Measurements from ENCODE around the gene C4orf50.
"Not testable (repeated sequence)": the region's sequence is repeated elsewhere in the genome, so short reads cannot be mapped to it uniquely, and the experiment has no call there.

Gene C4orf50

DNA sequence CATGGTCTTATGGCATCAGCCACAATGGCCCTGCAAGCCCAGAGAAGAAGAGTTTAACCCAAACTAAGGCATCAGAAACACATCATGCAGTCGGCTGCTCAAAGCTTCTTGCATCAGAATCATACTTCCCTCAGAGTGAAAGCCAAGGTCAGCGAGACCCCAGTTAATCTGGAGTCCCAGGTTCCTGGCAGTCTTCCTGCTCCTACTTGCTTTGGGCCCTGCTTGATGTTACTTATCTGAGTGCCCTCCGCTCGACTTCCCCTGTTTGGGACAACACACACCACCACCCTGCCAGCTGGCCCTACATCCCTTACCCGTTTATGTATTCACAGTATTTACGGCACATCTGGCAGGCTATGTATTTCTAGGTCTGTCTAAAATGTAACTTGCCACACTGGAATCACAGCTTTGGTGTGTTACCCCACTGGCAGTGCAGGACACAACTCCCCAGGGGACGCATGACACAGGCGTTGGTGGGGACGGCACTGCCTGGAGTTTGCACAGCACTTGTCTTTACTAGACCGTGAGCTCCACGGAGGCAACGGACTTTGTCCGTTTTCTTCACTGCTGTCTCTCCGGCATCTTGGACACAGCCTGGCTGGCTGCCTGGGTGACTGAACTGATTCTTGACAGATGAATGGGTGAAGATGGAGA is 148.1 kb downstream of the C4orf50 start:
- no peak for DNase-seq (ENCODE audit: low read depth in 3 of 3, low spot score in 1 of 3)

DNA sequence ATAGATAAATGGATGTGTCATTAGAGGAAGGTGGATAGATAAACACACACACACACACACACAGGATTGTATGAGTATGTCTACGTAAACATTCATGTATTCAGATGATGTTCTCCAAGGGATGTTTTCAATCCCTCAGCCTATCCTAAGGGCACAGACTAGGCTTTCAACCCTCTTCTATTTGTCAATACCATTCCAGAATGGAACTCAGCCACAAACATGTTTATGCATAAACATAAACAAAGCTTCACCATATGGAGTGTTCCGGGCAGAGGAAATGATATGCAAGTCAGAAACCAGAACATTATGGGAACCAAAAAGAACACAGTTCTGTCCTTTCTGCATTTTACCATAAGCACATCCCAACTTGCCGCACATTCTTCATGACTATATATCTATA is 150.4 kb downstream of the C4orf50 start:
- no peak for DNase-seq (ENCODE audit: low read depth in 3 of 3, low spot score in 1 of 3)

DNA sequence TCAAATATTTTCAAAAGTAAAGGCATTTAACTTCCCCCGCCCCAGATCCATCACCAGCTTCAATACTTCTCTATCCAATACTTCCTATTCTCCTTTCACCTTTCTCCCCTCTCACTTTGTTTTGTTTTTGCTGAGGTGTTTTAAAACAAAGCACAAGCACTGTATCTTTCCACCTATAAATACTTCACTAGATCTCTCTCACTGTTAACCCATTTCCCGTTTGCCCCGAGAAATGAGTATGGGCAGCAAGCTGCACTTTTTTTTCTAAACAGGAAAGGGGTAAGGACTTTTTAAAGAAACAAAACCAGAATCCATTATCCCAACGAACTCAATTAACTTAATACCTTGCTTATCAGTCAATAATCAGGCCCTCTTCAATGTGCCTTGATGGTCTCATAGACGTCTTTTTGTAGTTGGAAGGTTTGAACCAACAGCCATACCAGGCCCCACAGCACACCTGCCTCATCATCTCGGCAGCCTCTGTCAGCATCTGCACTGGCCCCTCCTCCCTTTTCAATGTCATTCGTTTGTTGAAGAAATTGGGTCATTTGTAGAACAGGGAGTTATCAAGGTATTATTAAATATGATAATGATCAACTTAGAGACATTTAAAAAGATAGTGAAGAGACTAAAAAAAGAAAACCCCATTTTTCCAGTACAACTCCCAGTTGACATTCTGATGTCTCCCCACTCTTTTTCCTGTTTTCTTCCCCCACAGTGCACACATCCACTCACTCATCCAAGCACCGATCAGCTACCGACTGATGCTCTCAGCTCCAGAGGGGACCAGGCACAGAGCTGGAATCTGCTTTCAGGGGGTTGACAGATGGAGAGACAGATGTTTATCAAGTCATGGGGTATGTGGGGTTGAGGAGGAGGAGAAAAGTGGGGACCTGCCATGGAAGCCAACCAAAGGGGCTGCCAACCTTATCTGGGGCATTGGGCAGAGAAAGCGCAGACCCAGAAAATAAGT is 151.1 kb downstream of the C4orf50 start:
- DNase-seq (ENCODE audit: low read depth in 3 of 3, low spot score in 1 of 3) = no peak

DNA sequence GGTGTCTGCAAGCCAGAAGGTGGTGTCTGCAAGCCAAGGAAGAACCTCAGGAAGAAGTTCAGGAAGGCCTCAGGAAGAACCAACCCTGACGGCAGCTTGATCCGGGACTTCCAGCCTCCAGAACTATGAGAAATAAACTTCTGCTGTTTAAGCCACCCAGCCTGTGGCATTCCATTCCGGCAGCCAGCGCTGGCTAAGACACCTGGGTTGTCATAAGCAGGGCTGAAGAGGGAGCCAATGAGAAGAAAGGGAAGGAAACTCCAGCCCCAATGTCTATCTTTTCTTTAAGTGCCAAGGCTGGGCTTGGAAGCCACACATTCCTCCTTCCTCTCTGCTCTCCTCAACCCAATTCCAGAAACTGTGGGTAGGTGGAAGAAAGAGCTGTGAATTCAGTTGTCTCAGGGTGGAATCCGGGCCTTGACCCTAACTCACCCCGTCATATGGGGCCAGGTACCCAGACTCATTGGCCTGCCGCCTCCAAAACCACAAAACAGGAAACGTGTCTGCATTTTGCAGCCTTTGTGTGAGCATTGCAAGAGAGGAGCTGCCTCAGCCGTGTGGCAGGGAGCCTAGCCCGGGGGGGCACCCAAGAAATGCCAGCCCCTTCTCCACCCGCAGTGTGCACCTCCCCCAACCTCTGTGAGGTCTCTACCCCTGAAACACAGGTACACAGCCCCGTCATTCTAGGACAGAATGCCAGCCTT is 152.2 kb downstream of the C4orf50 start:
- no peak for DNase-seq (ENCODE audit: low read depth in 3 of 3, low spot score in 1 of 3)

DNA sequence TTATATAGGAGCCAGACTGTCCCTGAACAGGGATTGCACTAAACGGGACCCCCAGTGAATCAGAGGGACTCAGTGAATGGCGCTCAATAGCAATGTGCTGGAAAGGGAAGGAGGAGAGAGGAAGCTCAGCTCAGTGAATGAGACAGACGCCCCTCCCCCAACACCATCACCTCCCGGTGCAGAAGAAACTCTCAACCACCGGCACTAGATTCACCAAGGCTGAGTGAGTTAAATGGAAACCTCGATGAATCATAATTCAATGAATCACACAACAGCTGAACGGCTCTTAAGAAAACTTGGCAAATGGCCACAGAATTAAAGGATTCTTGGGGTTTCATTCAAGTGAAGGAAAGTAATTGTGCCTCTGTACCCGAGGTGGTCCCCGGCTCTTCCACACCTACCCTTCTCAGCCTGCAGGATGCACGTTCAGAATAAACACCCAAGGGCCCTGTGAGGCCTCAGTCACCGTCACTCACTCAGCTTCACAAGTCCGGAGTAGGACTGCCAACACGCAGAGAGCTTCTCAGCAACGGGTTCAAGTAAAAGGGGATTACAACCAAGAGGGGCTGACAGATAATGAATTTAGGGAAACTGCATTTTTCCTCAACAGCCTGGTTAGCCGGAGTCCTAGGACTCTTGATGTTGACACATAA is 154.6 kb downstream of the C4orf50 start:
- peak in 1 of 3 donors; percentile 21 for DNase-seq (ENCODE audit: low read depth in 3 of 3, low spot score in 1 of 3)

DNA sequence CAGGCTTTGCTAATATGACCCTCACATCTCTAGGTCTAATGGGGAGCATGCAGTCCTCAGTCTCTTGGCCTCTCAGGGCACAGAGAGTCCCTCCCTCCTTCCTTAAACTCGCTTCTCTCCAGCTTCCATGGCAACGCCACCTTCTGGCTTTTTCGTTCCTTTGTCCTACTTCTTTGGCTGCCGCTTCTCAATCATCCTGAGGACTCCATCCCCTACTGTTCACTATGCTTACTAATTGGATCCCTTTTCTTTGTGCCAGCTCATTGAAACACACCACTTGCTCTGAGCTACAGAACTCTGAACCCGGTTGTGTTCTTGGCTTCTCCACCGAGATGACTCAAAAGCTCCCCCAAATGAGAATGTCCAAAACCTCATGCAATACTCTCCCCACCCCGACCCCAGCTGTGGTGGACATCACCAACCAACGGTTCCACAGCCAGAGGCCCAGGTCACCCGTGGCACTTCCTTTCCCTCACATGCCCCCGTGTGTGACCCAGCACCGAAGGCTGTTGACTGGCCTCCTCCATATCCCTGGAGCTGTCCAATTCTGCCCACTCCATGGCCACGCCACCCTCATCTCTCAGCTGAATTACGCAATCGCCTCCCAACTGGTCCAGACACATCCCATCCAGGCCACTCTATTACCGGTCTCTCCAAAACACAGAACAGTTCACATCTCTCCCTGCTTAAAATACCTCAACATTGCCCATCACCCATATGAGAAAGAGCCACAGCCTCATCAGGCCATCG is 160.0 kb downstream of the C4orf50 start:
- DNase-seq (ENCODE audit: low read depth in 3 of 3, low spot score in 1 of 3) = no peak

DNA sequence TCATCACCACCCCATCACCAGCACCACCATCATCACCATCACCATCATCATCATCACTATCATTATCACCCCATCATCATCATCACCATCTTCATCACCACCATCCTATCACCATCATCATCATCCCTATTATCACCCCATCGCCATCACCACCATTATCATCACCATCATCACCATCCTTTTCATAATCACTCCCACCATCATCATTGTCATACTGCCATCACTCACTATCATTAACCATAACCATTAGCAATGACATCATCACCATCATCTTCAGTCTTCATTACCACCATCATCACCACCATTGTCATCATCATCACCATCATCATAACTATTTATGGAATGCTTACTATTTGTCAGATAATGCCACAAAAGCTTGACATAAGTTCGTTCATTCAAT is 161.0 kb downstream of the C4orf50 start:
- no peak for DNase-seq (ENCODE audit: low read depth in 3 of 3, low spot score in 1 of 3)

DNA sequence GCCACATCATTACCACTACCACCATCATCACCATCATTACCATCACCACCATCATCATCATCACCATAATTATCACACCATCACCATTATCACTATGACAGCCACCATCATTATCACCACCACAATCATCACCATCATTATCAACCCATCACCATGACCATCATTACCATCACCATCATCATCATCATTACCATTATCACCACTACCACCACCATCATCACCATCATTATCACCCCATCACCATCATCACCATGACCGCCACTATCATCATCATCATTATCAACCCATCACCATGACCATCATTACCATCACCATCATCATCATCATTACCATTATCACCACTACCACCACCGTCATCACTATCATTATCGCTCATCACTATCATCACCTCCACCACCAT is 161.9 kb downstream of the C4orf50 start:
- DNase-seq (ENCODE audit: low read depth in 3 of 3, low spot score in 1 of 3) = not testable (repeated sequence)

DNA sequence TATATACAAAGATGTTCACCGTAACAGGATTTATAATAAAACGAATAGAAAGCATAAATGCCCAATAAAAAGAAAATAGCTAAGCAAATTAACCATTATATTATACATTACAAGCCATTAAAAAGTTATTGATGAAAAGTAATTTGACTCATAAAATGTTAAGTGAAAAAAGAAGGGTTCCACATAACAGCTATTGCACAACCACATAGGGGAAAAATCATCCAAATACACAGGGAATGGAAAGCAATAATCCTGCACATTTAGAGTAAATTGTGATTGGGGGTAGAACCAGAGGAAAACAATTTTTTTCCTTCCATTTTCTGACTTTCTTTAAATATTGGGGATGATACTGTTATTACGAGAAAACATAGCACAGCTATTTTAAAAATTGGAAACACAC is 163.3 kb downstream of the C4orf50 start:
- no peak for DNase-seq (ENCODE audit: low read depth in 3 of 3, low spot score in 1 of 3)

DNA sequence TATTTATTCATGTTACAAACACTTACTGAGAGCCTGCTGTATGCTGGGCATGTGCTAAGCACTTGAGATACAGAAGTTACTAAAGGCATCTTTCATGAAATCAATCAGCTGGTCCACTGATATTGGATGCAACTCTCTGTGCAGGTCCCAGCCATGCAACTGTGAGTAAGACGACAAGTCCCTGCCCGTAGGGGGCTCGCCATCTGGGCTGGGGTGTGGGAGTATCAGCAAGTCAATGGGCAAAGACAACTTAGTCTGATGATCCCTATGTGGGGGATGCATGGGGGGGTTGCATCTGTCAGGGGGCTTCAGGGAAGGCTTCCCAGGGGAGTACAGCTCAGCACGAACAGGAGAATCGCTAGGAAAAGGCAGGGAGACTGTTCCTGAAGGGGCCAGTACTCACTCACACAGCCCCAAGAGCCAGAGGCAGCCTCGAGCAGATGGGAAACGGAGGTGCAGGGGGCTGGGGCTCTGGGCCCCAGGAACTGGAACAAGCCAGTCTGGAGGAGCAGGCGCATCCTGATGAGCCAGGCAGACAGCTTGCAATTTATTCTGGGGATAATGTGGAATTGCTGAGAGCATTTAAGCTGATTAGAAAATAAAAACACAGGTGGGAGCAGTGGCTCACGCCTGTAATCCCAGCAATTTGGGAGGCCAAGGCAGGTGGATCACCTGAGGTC is 165.6 kb downstream of the C4orf50 start:
- DNase-seq (ENCODE audit: low read depth in 3 of 3, low spot score in 1 of 3) = no peak

DNA sequence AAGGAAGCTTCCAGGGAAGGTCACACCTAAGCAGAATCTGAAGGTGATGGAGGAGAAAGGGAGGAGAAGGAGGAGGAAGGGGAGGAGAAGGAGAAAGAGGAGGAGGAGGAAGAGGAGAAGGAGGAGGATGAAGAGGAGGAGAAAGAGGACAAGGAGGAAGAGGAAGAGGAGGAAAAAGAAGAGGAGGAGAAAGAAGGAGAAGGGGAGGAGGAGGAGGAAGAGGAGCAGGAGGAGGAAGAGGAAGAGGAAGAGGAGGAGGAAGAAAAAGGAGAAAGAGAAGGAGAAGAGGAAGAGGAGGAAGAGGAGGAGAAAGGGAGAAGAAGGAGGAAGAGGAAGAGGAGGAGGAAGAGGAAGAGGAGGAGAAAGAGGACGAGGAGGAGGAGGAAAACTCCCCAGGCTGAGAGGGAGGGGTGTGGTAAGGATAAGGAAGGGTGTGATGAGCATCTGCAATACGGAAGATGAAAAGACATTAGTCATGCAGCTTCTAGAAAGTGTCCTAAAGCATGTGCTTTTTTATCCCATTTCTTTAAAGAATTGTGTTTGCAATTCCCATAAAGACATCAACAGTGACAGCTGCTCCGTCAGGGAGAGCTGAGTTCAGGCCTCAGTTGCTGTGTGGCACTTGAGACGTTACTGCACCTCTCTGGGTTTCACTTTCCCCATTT is 166.5 kb downstream of the C4orf50 start:
- DNase-seq (ENCODE audit: low read depth in 3 of 3, low spot score in 1 of 3) = no peak

Data from stimulated activated CD4-positive, alpha-beta T cell treated with anti-CD3 and anti-CD28 coated beads, TNF-alpha, amount 100 ng/mL, for 1 hour (primary cell).